SJCRH30 (cell line): Measurements from ENCODE around the gene PHACTR2. TPM values are rescaled to one million over a fixed set of nuclear protein-coding genes. Genes with fewer than 3 reads are reported as not detected.
A peak's percentile ranks its signal among the peaks of the same experiment; 100 is the strongest.
"Not testable (repeated sequence)": the region's sequence is repeated elsewhere in the genome, so short reads cannot be mapped to it uniquely, and the experiment has no call there.

Experiments used
- DNase-seq, 2 experiments: peaks; one replicate each; pipeline ENCODE4 v3.0.0-alpha.2; 2015 to 2020
- H3K27ac ChIP-seq: fragments of 250-450 bp; sonication (Bioruptor Pico); 2 replicates; pipeline ENCODE4 v1.5.1; 2020; ENCODE audit warnings: mild to moderate bottlenecking, moderate library complexity
- H3K27me3 ChIP-seq: fragments of 250-450 bp; sonication (Bioruptor Pico); 2 replicates; pipeline ENCODE4 v1.5.1; 2020; ENCODE audit warnings: mild to moderate bottlenecking, moderate library complexity
- H3K36me3 ChIP-seq: fragments of 250-450 bp; sonication (Bioruptor Pico); 2 replicates; pipeline ENCODE4 v1.5.1; 2020; ENCODE audit warnings: mild to moderate bottlenecking, moderate library complexity
- H3K4me1 ChIP-seq: fragments of 250-450 bp; sonication (Bioruptor Pico); 2 replicates; pipeline ENCODE4 v1.5.1; 2020; ENCODE audit warnings: mild to moderate bottlenecking, moderate library complexity
- H3K4me3 ChIP-seq: fragments of 250-450 bp; sonication (Bioruptor Pico); 2 replicates; pipeline ENCODE4 v1.5.1; 2020; ENCODE audit warnings: mild to moderate bottlenecking, moderate library complexity
- H3K9me3 ChIP-seq: fragments of 250-450 bp; sonication (Bioruptor Pico); replicated peaks from 2 replicates; pipeline ENCODE4 v1.5.1; 2020; ENCODE audit warnings: mild to moderate bottlenecking, moderate library complexity
- total RNA-seq: library from RNA; depleted of rRNA; stranded (reverse); fragments of >200 nt; shearing (Covaris generic); gene quantifications from 2 replicates; pipeline ENCODE4 v1.2.3, GENCODE V29; 2014

The PHACTR2 gene
- total RNA-seq, 1 experiment from 2014 or later: 63.7 TPM

GRCh38 chr6:143732536-143732935 is 54.8 kb downstream of the PHACTR2 start:
- no peak for DNase-seq
- Histone ChIP-seq H3K27me3 (no peaks in the 10 kb centered on the region), H3K9me3 (no peaks in the 10 kb centered on the region), H3K4me3 (no peak overlapping the region), H3K27ac (no peak overlapping the region), H3K36me3 (no peaks in the 10 kb centered on the region), H3K4me1 (no peaks in the 10 kb centered on the region)

DNA sequence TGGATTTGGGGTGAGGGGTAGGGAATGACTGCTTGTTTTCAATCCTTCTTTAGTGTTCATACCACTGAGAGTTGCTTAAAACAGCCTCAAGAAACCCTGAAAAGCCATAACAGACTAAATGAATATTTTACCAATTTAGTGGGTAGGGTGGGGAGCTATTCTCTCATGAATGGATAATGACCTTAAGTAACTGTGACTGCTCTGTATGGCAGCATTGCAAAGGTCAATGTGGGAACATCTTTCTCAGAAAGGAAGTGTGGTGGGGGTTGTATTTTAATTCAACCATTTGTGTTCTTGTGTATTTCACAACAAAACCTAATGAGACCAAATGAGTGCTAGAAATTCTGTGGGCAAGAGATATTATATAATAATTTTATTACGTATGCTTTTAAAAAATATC is 55.7 kb downstream of the PHACTR2 start:
- Histone ChIP-seq H3K27me3 (no peaks in the 10 kb centered on the region), H3K36me3 (no peaks in the 10 kb centered on the region), H3K4me3 (no peak overlapping the region), H3K9me3 (no peaks in the 10 kb centered on the region), H3K27ac (no peak overlapping the region), H3K4me1 (no peaks in the 10 kb centered on the region)
- no peak for DNase-seq

GRCh38 chr6:143734641-143735063 is 56.9 kb downstream of the PHACTR2 start:
- no peak overlapping the region for H3K4me3 ChIP-seq
- no peaks in the 10 kb centered on the region for H3K27me3 ChIP-seq
- no peaks in the 10 kb centered on the region for H3K36me3 ChIP-seq
- no peak for DNase-seq
- no peaks in the 10 kb centered on the region for H3K9me3 ChIP-seq
- H3K27ac ChIP-seq: no peak overlapping the region
- no peaks in the 10 kb centered on the region for H3K4me1 ChIP-seq

DNA sequence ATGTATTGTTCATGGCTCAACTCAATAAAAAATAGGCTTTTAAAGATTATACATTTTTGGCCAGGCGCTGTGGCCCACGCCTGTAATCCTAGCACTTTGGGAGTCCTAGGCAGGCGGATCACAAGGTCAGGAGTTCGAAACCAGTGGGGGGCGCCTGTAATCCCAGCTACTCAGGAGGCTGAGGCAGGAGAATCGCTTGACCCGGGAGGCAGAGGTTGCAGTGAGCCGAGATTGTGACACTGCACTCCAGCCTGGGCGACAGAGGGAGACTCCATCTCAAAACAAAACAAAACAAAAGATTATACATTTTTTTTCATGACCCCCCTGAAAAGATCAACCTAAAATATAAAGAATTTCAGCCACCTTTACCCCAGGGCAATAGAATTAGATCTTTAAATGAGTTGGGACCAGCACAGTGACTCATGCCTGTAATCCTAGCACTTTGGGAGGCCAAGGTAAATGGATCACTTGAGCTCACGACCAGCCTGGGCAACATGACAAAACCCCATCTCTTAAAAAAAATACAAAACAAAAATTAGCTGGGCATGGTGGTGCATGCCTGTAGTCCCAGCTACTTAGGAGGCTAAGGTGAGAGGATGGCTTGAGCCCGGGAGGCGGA is 60.4 kb downstream of the PHACTR2 start:
- H3K4me1 ChIP-seq, H3K9me3 ChIP-seq, H3K4me3 ChIP-seq, H3K27me3 ChIP-seq, H3K27ac ChIP-seq, H3K36me3 ChIP-seq: not testable (repeated sequence)
- DNase-seq: peak in 1 of 2 experiments; percentile 9

DNA sequence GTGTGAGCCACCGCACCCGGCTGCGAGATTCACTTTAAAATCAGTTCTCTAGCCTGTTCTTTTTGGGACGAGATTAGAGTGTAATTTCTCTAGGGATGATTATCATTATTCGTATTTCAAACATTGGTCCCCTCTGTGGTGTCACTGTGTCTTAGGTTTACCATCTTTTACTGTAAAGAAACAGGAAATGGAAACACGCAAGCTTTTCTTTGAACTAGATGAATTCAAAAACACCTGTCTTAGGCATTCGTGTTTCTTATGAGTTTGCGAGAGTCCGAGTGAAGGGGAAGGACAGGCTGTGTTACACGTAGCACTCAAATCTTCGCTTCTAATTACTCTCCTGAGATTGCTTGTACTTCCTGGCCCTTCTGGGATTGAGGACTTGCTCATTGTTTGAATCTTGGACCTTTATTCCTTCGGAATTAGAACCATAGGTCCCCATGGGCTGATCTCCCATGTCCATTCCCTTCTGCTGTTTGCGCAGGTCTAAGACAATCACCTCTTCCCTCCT is 61.6 kb downstream of the PHACTR2 start:
- no peak for DNase-seq
- H3K4me3 ChIP-seq: no peak overlapping the region
- H3K9me3 ChIP-seq: no peaks in the 10 kb centered on the region
- peaks cover 2% of the 10 kb centered on the region; the same call in 1 of the 2 replicates for H3K4me1 ChIP-seq
- no peak overlapping the region for H3K27ac ChIP-seq
- no peaks in the 10 kb centered on the region for H3K36me3 ChIP-seq
- H3K27me3 ChIP-seq: no peaks in the 10 kb centered on the region

GRCh38 chr6:143740213-143740612 is 62.4 kb downstream of the PHACTR2 start:
- no peaks in the 10 kb centered on the region for H3K27me3 ChIP-seq
- DNase-seq: no peak
- peaks cover 10% of the 10 kb centered on the region for H3K4me1 ChIP-seq
- H3K27ac ChIP-seq: no peak overlapping the region
- H3K4me3 ChIP-seq: no peak overlapping the region
- H3K9me3 ChIP-seq: no peaks in the 10 kb centered on the region
- no peaks in the 10 kb centered on the region for H3K36me3 ChIP-seq

GRCh38 chr6:143741480-143741879 is 63.7 kb downstream of the PHACTR2 start:
- H3K9me3 ChIP-seq: no peaks in the 10 kb centered on the region
- no peak for DNase-seq
- no peaks in the 10 kb centered on the region for H3K36me3 ChIP-seq
- no peak overlapping the region for H3K27ac ChIP-seq
- H3K4me1 ChIP-seq: peaks cover 19% of the 10 kb centered on the region
- H3K4me3 ChIP-seq: no peak overlapping the region
- no peaks in the 10 kb centered on the region for H3K27me3 ChIP-seq

DNA sequence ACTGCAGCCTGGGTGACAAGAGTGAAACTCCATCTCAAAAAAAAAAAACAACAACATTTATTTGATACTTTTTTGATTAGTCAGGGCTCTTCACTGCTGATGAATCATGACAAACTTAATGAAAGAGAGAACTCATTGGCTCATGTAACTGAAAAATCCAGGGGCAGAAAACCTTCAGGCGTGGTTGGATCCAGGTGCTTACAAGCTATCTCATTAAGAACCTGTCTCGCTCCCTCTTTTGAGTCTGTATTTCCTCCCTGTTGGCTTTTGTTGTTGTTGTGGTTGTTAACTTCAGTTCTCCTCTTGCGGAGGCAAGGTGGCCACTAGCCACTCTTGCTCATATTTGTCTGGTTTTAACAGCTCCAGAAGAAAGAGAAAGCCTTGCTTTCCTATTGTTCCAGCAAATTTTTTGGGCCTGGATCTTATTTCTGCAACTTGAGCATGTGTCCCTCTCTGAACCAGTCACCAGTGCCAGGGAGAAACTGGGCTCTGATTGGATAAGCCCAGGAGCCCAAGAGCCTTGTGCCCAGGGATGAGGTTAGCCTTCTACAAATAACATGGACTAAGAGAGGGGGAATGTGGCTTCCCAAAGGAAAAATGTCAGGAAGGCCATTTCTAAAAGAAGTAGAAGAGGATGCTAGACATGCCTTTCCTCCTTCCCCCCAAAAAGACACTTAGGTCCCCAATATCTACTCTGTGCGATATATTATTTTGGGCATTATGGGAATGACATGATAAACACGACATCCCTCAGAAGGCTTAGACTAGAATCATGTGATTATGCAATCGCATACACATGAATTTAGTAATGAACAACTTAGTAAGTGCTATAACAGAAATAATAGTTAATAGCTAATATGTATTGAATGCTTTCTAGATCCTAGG is 64.5 kb downstream of the PHACTR2 start:
- Histone ChIP-seq H3K9me3 (no peaks in the 10 kb centered on the region), H3K27ac (no peak overlapping the region)
- no peak for DNase-seq

DNA sequence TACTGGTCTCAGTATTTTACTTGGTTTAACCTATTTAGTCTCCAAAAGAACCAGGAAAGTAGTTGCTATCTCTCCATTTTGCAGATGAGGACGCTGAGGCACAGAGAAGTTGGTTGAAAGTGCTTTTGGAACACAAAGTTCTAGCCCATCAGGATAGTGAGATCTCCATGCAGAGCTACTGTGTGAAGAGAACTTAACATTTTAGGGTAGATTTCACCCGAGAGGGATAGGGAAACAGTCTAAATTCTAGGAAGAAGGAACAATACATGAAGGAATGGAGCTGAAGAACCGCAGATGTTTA is 65.1 kb downstream of the PHACTR2 start:
- H3K27me3 ChIP-seq: no peaks in the 10 kb centered on the region
- no peak overlapping the region for H3K27ac ChIP-seq

More for the DNA sequence above, 64.5 kb downstream of the PHACTR2 start:
- no peaks in the 10 kb centered on the region for H3K36me3 ChIP-seq
- peaks cover 19% of the 10 kb centered on the region for H3K4me1 ChIP-seq
- no peaks in the 10 kb centered on the region for H3K27me3 ChIP-seq
- no peak overlapping the region for H3K4me3 ChIP-seq

GRCh38 chr6:143743301-143744166 is 65.8 kb downstream of the PHACTR2 start:
- Histone ChIP-seq H3K27ac (no peak overlapping the region), H3K27me3 (no peaks in the 10 kb centered on the region), H3K36me3 (no peaks in the 10 kb centered on the region), H3K9me3 (no peaks in the 10 kb centered on the region), H3K4me1 (peaks cover 19% of the 10 kb centered on the region), H3K4me3 (no peak overlapping the region)
- no peak for DNase-seq

More for the DNA sequence above, 65.1 kb downstream of the PHACTR2 start:
- no peaks in the 10 kb centered on the region for H3K9me3 ChIP-seq
- H3K36me3 ChIP-seq: no peaks in the 10 kb centered on the region
- no peak for DNase-seq
- peaks cover 19% of the 10 kb centered on the region for H3K4me1 ChIP-seq
- no peak overlapping the region for H3K4me3 ChIP-seq

GRCh38 chr6:143744551-143745165 is 66.9 kb downstream of the PHACTR2 start:
- Histone ChIP-seq H3K4me1 (peaks cover 19% of the 10 kb centered on the region), H3K27me3 (no peaks in the 10 kb centered on the region), H3K4me3 (peak overlapping the region; percentile 49; the same call in 1 of the 2 replicates), H3K27ac (peak overlapping the region; percentile 46; the same call in 1 of the 2 replicates), H3K9me3 (no peaks in the 10 kb centered on the region), H3K36me3 (no peaks in the 10 kb centered on the region)
- DNase-seq: peak in 1 of 2 experiments; percentile 5

DNA sequence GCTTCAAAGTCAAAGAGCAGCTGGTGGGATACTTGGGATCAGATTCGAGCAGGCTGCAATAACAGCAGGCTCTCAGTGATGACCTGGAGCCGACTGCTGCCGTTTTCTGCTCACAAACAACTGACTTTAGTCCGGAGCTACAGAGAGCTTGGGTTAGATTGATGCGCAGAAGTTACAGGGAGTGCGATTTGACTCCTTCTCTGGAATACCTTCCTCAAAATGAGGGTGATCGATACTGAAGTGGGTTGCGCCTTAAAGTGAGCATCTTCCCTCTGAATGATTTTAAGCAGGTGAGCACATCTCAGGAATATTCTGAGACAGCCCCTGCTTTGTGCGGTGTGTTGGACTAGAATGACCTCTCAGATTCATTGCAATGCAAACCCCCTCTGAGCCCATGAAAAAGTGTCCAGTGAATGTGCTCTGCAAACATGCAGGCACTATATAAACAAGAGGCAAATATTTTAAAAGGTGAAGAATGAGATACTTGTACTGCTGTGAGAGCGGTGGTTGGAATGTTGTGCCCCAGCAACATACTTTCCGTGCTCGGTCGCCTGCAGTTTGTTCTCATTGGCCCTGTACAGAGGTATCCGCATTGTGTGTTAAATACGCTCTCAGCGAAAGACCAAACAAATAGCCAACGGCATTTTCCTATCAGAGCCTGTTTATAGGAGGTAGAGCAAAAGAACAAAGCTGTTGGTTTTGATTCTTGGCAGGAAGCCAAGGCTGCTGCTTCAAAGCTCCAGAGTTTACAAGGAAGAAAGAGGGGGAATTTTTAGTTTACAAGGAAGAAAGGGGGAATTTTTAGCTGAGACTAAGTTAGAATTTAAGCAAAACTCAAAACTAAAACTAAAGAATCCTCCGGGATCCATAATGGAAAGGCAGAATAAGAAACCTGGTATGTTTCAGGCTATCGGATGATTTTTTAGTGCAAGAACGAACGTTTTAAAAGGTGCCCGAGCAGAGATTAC is 67.7 kb downstream of the PHACTR2 start:
- no peaks in the 10 kb centered on the region for H3K27me3 ChIP-seq
- H3K4me3 ChIP-seq: peak overlapping the region; percentile 49
- H3K9me3 ChIP-seq: no peaks in the 10 kb centered on the region
- no peaks in the 10 kb centered on the region for H3K36me3 ChIP-seq
- peaks cover 19% of the 10 kb centered on the region for H3K4me1 ChIP-seq
- H3K27ac ChIP-seq: peak overlapping the region; percentile 46
- peak; percentile 40 to 67 for DNase-seq
